ENCODE results near the gene MAPRE3.

GRCh38 chr2:26922405-26923188, 47.8 kb upstream of the MAPRE3 start:
- TF ChIP-seq CTCF (IDR thresholded peaks at IDR 0.05) (peak in 3 of 4 experiments; percentile 27 to 58 (median 49)), POLR2AphosphoS5 (IDR thresholded peaks at IDR 0.05) (no peak), POLR2A (IDR thresholded peaks at IDR 0.05) (no peak)
